Thyroid gland (tissue), 4 donors: ENCODE measurements around the gene TRMT1. TPM values are rescaled to one million over a fixed set of nuclear protein-coding genes. Genes with fewer than 3 reads are reported as not detected.

Experiments
- DNase-seq, 2 donors: peaks; one replicate each; pipeline ENCODE4 v3.0.0-alpha.2; 2019
- H3K27ac ChIP-seq, 3 donors: fragments of 200-600 bp; sonication (generic); 1 replicate in 2 of 3; 2 replicates in 1 of 3; pipeline ENCODE4 v1.5.1; 2016 to 2019; ENCODE audit warnings: mild to moderate bottlenecking in 1 of 3, moderate library complexity in 1 of 3
- H3K27me3 ChIP-seq: fragments of 200-600 bp; sonication (generic); one replicate; pipeline ENCODE4 v1.5.1; 2019
- H3K36me3 ChIP-seq, 2 donors: fragments of 200-600 bp; sonication (generic); one replicate each; pipeline ENCODE4 v1.5.1; 2016 to 2019
- H3K4me1 ChIP-seq, 2 donors: fragments of 200-600 bp; sonication (generic); one replicate each; pipeline ENCODE4 v1.5.1; 2017 to 2019
- H3K4me3 ChIP-seq, 3 donors: fragments of 200-600 bp; sonication (generic); replicated peaks in 1 of 3; 1 replicate in 2 of 3; 2 replicates in 1 of 3; pipeline ENCODE4 v1.5.1; 2016; ENCODE audit warnings: mild to moderate bottlenecking in 1 of 3
- H3K9me3 ChIP-seq: fragments of 200-600 bp; sonication (generic); one replicate; pipeline ENCODE4 v1.5.1; 2017
- POLR2A ChIP-seq, 2 donors: fragments of 450-650 bp; IDR thresholded peaks; one replicate each; pipeline ENCODE4 v1.6.1; 2017; ENCODE audit warnings: antibody characterized with exemption in 2 of 2, mild to moderate bottlenecking in 2 of 2, moderate library complexity in 1 of 2
- WGBS, 2 donors: methylation state at CpG; one replicate each; pipeline ENCODE4 v1.1.5; 2017; 5-methylcytosine and 5-hydroxymethylcytosine counted together
- intact Hi-C: fragments of 100-400 bp; cut with DNase I; formaldehyde crosslinking; loops from one replicate; pipeline ENCODE4 v1.15.1; 2023
- total RNA-seq, 4 donors: library from RNA; depleted of rRNA; stranded (reverse); fragments of >200 nt; gene quantifications; one replicate each; pipeline ENCODE4 v1.2.3, GENCODE V29; 2016
- TF ChIP-seq, protein P1 (sequence below), 6 experiments: fragments of 200-600 bp in 3 of 6; fragments of 450-650 bp in 3 of 6; sonication (generic) in 3 of 6; IDR thresholded peaks; one replicate each; pipeline ENCODE4 v1.5.1; 2016 to 2019; ENCODE audit warnings: antibody characterized with exemption in 6 of 6, mild to moderate bottlenecking in 2 of 6, inconsistent platforms in 1 of 6, moderate library complexity in 1 of 6

TRMT1 gene
- total RNA-seq, 4 donors from 2014 or later, result 23.9 to 31.3 (median 29.1) TPM

GRCh38 chr19:13122980-13123957 is 6.7 kb upstream of the TRMT1 start:
- no peaks in the 10 kb centered on the region for H3K36me3 ChIP-seq
- H3K27ac ChIP-seq, result no peak overlapping the region
- intact Hi-C loops, result no loop called here
- H3K9me3 ChIP-seq, result no peaks in the 10 kb centered on the region
- H3K27me3 ChIP-seq, result no peaks in the 10 kb centered on the region
- H3K4me1 ChIP-seq, result peaks cover 15% of the 10 kb centered on the region in 2 donors
- 92% methylated on average over 20 of the region's 20 CpGs for WGBS, 2 donors
- DNase-seq, result no peak
- H3K4me3 ChIP-seq, result no peak overlapping the region
- no peak for TF ChIP-seq POLR2A (IDR thresholded peaks at IDR 0.05)
- TF ChIP-seq, protein P1, sequence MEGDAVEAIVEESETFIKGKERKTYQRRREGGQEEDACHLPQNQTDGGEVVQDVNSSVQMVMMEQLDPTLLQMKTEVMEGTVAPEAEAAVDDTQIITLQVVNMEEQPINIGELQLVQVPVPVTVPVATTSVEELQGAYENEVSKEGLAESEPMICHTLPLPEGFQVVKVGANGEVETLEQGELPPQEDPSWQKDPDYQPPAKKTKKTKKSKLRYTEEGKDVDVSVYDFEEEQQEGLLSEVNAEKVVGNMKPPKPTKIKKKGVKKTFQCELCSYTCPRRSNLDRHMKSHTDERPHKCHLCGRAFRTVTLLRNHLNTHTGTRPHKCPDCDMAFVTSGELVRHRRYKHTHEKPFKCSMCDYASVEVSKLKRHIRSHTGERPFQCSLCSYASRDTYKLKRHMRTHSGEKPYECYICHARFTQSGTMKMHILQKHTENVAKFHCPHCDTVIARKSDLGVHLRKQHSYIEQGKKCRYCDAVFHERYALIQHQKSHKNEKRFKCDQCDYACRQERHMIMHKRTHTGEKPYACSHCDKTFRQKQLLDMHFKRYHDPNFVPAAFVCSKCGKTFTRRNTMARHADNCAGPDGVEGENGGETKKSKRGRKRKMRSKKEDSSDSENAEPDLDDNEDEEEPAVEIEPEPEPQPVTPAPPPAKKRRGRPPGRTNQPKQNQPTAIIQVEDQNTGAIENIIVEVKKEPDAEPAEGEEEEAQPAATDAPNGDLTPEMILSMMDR (IDR thresholded peaks at IDR 0.05), result no peak

DNA sequence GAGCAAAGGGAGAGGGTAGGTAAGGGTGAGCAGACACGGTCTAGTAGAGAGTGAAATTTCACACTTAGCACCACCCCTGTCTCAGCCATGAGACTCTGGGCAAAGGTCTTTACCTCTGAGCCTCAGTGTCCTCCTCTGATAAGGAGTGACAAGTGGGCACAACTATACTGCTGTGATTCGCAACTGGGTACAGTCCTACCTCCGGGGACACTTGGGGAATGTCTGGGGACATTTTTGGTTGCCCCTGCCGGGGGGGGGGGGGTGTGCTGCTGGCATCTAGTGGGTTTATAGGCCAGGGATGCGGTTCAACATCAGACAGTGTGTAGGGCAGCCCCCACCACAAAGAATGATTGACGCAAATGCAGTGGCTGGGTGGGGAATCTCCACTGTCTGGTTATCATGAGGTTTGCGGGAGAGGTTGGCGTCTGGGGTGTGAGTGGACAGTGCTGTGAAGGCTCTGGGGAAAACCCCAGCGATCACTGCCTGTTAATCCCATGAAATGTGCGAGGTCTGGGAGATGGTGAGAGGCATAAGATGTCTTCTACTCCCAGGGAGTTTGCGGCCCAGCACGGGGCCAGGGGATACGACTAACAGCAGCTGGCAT is 5.8 kb upstream of the TRMT1 start:
- Histone ChIP-seq H3K9me3 (no peaks in the 10 kb centered on the region), H3K4me1 (peaks cover 18 to 19% of the 10 kb centered on the region in 2 donors), H3K36me3 (no peaks in the 10 kb centered on the region), H3K4me3 (no peak overlapping the region), H3K27me3 (no peaks in the 10 kb centered on the region), H3K27ac (no peak overlapping the region)
- 90 to 91% methylated on average over 12 to 13 of the region's 13 CpGs for WGBS, 2 donors
- TF ChIP-seq, protein P1 (IDR thresholded peaks at IDR 0.05), result no peak
- no peak for TF ChIP-seq POLR2A (IDR thresholded peaks at IDR 0.05)
- intact Hi-C loops, result no loop called here
- DNase-seq, result no peak

DNA sequence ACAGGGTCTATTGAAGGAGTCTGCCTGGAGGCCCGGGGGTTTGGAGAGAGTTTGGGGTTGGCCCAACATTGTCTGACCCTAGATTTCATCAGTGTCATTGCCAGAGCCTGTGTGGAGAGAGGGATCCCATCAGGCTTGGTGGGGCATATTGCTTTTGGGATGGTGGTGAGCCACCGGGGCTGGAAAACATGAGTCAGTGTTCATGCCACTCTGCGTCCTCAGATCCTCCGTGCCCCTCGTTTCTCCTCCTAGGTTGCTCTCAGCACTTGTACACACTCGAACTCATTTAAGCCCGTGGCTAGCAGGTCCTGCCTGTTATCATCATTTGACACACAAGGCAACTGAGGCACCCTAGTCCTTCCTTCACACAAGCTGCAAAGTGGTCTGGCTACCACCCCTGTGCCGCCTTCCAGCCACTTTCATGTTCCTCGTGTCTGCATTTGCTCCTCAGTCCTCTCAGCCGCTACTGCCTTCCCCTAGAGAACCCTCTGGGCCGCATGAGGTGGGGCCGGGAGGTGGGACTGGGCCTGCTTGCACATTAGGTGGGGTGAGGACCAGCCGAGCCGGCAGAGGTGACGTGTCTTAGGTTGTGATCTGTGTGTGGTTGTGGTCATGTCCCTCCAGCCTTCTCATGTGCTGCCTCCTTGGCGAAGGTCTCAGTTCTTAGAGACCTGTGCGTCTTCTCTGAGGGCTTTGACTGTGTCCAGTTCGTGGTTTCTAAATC is 5.2 kb upstream of the TRMT1 start:
- TF ChIP-seq, protein P1 (IDR thresholded peaks at IDR 0.05), result no peak
- no peak for TF ChIP-seq POLR2A (IDR thresholded peaks at IDR 0.05)
- no peaks in the 10 kb centered on the region for H3K27me3 ChIP-seq
- intact Hi-C loops, result no loop called here
- peaks cover 23 to 24% of the 10 kb centered on the region in 2 donors for H3K4me1 ChIP-seq
- no peak for DNase-seq
- no peaks in the 10 kb centered on the region for H3K9me3 ChIP-seq
- WGBS, 2 donors, result 78 to 89% methylated on average over 17 to 18 of the region's 18 CpGs
- H3K36me3 ChIP-seq, result no peaks in the 10 kb centered on the region
- no peak overlapping the region for H3K4me3 ChIP-seq
- H3K27ac ChIP-seq, result no peak overlapping the region

DNA sequence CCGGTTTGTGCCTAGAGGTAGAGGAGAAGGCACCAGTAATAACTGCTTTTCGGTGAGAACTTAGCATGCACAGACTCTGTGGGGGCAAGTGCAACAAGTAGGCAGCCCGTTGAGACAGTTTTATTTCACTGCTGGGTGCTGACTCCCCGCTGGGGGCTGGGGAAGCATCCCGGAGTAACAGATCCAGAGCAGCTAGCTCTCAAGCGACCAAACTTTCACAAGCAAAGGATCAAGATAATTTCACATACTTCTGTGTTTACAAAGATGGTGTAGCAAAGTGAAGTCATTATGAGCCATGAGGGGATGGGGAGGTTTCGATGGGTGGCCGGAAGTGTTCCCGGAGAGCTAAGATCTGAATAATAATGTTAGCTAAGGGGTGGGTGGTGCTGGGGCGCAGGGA is 4.3 kb upstream of the TRMT1 start:
- TF ChIP-seq POLR2A (IDR thresholded peaks at IDR 0.05), result no peak
- TF ChIP-seq, protein P1 (IDR thresholded peaks at IDR 0.05), result no peak
- H3K27me3 ChIP-seq, result no peaks in the 10 kb centered on the region
- WGBS, 2 donors, result 69 to 75% methylated on average over 10 of the region's 10 CpGs
- no peaks in the 10 kb centered on the region for H3K36me3 ChIP-seq
- peaks cover 27 to 29% of the 10 kb centered on the region in 2 donors for H3K4me1 ChIP-seq
- H3K4me3 ChIP-seq, result no peak overlapping the region
- H3K27ac ChIP-seq, result no peak overlapping the region
- intact Hi-C loops, result no loop called here
- H3K9me3 ChIP-seq, result no peaks in the 10 kb centered on the region
- no peak for DNase-seq
